ENCODE data around the gene UBFD1.
A peak's percentile ranks its signal among the peaks of the same experiment; 100 is the strongest.

Gene UBFD1

GRCh38 chr16:23561586-23561985, 4.1 kb downstream of the UBFD1 start:
- in situ Hi-C loops (cut with HindIII; ENCODE audit: low pct_unique_long_range_greater_than_20kb, low sequenced_read_pairs), result no loop called here
- TF ChIP-seq JUND (IDR thresholded peaks at IDR 0.05; ENCODE audit: low read depth), result no peak
- DNase-seq (ENCODE audit: low read depth in 1 of 2, low spot score in 1 of 2), result no peak

DNA sequence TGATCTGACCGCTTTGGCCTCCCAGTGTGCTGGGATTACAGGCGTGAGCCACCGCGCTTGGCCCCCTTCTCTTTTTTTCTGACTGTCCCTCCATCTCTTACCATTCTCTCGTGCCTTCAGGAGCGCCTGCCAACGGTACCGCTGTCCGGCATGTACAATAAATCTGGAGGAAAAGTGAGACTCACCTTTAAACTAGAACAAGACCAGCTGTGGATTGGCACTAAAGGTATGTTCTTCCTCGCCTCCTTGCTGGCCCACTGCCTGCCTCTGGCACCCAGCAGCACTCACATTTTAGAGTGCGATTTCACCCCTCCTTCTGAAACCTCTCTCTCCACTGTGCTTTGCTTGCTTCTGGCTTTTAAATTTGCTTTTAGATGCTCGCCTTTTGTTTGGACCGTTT, 5.0 kb downstream of the UBFD1 start:
- no peak for DNase-seq (ENCODE audit: low read depth in 1 of 2, low spot score in 1 of 2)
- in situ Hi-C loops (cut with HindIII; ENCODE audit: low pct_unique_long_range_greater_than_20kb, low sequenced_read_pairs), result no loop called here
- no peak for TF ChIP-seq JUND (IDR thresholded peaks at IDR 0.05; ENCODE audit: low read depth)

DNA sequence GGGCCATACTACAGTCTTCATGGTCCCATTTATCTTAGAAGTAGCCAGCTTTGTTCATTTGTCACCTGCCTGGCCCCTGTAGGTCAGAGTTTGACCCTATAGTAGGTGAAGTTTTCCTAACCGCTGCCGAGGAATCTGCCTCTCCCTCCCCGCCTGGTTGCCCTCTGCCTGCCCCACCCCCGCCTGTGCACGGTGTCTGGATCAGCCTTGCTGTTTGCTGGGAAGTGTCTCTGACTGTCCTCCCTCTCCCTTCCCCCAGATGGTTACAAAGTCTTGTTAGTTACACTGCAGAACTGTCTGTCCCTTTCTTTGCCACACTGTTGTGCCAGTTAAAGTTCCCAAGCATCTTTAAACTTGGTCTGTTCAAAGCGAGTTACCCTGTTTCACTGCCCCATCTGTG, 5.7 kb downstream of the UBFD1 start:
- in situ Hi-C loops (cut with HindIII; ENCODE audit: low pct_unique_long_range_greater_than_20kb, low sequenced_read_pairs), result no loop called here
- DNase-seq (ENCODE audit: low read depth in 1 of 2, low spot score in 1 of 2), result no peak
- TF ChIP-seq JUND (IDR thresholded peaks at IDR 0.05; ENCODE audit: low read depth), result no peak

DNA sequence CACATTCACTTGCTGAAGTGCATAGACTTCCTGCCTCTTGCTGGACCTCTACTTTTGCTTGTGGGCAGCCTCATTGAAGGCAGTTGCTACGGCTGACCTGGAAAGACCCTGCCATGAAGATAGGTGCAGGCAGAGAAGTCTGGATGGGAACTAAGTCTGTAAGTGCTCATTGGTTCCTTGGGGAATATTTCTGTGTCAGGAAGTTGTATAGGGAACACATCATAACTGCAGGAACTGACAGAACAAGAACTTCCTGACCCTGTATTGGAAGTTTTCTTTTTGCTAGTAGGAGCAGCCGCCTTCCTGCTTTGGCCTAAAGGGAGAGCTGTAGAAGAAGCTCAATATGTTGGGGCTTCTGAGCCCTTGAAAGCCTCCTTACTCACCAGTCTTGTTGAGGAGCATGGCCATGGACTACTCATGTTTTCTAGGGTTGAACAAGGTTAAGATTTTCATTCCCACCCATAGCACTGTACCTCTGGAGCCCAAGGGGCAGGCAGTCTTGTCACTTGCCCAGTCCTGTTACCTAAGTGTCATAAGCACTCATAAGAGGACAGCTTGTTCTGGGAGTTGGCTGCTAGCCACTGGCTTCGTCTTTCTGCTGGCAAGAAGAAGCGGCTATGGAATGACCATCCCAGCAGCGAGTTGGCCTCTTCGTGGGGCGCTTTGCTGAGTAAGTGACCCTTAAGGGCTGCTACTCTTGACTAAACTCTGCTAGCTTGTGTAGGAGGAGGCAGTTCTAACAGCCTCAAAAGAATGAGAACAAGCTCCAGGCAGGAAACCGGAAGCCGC, 7.2 kb downstream of the UBFD1 start:
- DNase-seq (ENCODE audit: low read depth in 1 of 2, low spot score in 1 of 2), result no peak
- in situ Hi-C loops (cut with HindIII; ENCODE audit: low pct_unique_long_range_greater_than_20kb, low sequenced_read_pairs), result no loop called here
- no peak for TF ChIP-seq JUND (IDR thresholded peaks at IDR 0.05; ENCODE audit: low read depth)

- no peak for DNase-seq (ENCODE audit: low read depth in 1 of 2, low spot score in 1 of 2)
- in situ Hi-C loops (cut with HindIII; ENCODE audit: low pct_unique_long_range_greater_than_20kb, low sequenced_read_pairs), result no loop called here
- no peak for TF ChIP-seq JUND (IDR thresholded peaks at IDR 0.05; ENCODE audit: low read depth)
These were observed 9.2 kb downstream of the UBFD1 start for GRCh38 chr16:23566724-23567123.

DNA sequence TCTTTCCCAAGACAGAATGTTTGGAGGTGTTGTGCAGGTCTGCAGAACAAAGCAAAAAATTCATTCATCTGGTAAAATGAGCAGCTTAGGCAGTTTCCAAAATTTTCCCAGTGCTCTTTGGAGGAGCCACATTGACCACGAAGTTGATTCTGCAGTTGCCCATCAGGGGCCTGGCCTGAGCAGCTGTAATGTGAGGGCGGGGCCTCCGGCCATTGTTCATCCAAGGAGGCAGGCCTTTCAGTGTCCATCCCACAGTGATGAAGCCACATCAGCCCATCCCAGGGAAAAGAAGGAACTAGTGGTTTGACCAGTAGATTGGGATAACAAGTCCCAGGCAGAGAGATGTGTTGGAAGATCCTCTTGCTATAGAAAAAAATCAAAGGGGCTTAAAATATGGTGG, 10.1 kb downstream of the UBFD1 start:
- in situ Hi-C loops (cut with HindIII; ENCODE audit: low pct_unique_long_range_greater_than_20kb, low sequenced_read_pairs), result no loop called here
- no peak for DNase-seq (ENCODE audit: low read depth in 1 of 2, low spot score in 1 of 2)
- TF ChIP-seq JUND (IDR thresholded peaks at IDR 0.05; ENCODE audit: low read depth), result no peak

DNA sequence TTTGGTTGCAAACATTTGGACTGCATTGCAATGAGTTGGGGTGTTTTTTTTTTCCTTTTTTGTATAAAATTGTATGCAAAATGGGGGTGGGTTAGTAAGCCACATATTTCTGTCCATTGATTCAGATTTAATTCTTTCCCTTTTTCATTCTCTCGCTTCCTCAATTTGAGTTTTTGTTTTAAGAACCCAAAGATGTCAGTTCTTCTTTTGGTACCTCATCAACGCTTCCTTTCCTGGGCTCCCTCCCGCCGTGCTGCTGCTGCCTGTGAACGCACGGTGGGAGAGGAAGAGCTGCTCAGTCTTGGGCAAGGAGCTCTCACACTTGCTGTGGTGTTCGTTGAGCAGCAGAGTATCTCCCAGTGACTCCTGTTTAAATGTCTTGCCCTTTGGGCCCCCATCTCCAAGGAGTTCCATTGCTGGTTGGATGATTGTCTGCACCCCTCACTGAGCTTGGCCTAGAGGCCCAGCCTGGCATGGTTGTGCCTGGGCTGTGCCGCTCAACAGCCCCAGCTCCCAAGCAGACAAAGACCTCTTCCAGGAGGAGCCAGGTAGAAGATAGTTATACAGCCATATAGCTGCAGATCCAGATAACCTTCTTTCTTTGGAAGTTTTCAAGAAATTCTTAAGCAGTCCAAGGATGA, 13.6 kb downstream of the UBFD1 start:
- TF ChIP-seq JUND (IDR thresholded peaks at IDR 0.05; ENCODE audit: low read depth), result no peak
- in situ Hi-C loops (cut with HindIII; ENCODE audit: low pct_unique_long_range_greater_than_20kb, low sequenced_read_pairs), result no loop called here
- DNase-seq (ENCODE audit: low read depth in 1 of 2, low spot score in 1 of 2), result no peak

- no peak for TF ChIP-seq JUND (IDR thresholded peaks at IDR 0.05; ENCODE audit: low read depth)
- DNase-seq (ENCODE audit: low read depth in 1 of 2, low spot score in 1 of 2), result no peak
- in situ Hi-C loops (cut with HindIII; ENCODE audit: low pct_unique_long_range_greater_than_20kb, low sequenced_read_pairs), result no loop called here
These were observed 14.4 kb downstream of the UBFD1 start for GRCh38 chr16:23571895-23572294.

- in situ Hi-C loops (cut with HindIII; ENCODE audit: low pct_unique_long_range_greater_than_20kb, low sequenced_read_pairs), result no loop called here
- DNase-seq (ENCODE audit: low read depth in 1 of 2, low spot score in 1 of 2), result no peak
- no peak for TF ChIP-seq JUND (IDR thresholded peaks at IDR 0.05; ENCODE audit: low read depth)
These were observed 14.9 kb downstream of the UBFD1 start for GRCh38 chr16:23572394-23572793.

DNA sequence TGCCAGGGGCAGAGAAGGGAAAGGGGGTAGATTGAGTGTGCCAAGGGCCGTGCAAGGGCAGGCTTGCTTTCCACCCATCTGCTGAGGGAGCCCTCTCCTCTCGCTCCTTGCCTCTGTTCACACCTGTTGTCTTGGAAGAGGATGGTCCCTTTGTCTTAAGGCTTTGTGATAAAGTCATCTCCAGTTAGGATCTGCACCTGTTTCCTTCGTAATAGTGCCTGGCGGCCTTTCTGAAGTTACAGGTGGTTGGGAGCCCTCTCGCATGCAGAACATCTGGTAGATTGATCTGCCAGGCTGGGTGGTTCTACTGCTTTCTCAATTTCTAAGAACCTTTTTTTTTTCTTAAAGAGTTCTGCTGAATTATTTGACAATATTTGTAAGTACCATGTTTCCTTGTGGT, 16.3 kb downstream of the UBFD1 start:
- TF ChIP-seq JUND (IDR thresholded peaks at IDR 0.05; ENCODE audit: low read depth), result no peak
- no peak for DNase-seq (ENCODE audit: low read depth in 1 of 2, low spot score in 1 of 2)
- in situ Hi-C loops (cut with HindIII; ENCODE audit: low pct_unique_long_range_greater_than_20kb, low sequenced_read_pairs), result no loop called here

GRCh38 chr16:23575834-23576233, 18.3 kb downstream of the UBFD1 start:
- no peak for TF ChIP-seq JUND (IDR thresholded peaks at IDR 0.05; ENCODE audit: low read depth)
- peak in 1 of 2 experiments; percentile 9 for DNase-seq (ENCODE audit: low read depth in 1 of 2, low spot score in 1 of 2)
- in situ Hi-C loops (cut with HindIII; ENCODE audit: low pct_unique_long_range_greater_than_20kb, low sequenced_read_pairs), result no loop called here

- in situ Hi-C loops (cut with HindIII; ENCODE audit: low pct_unique_long_range_greater_than_20kb, low sequenced_read_pairs), result no loop called here
- no peak for TF ChIP-seq JUND (IDR thresholded peaks at IDR 0.05; ENCODE audit: low read depth)
- no peak for DNase-seq (ENCODE audit: low read depth in 1 of 2, low spot score in 1 of 2)
These were observed 20.0 kb downstream of the UBFD1 start for GRCh38 chr16:23577493-23577892.

- in situ Hi-C loops (cut with HindIII; ENCODE audit: low pct_unique_long_range_greater_than_20kb, low sequenced_read_pairs), result no loop called here
- DNase-seq (ENCODE audit: low read depth in 1 of 2, low spot score in 1 of 2), result no peak
- no peak for TF ChIP-seq JUND (IDR thresholded peaks at IDR 0.05; ENCODE audit: low read depth)
These were observed 20.7 kb downstream of the UBFD1 start for GRCh38 chr16:23578101-23578830.
